Measurements from ENCODE around the gene ITPR3.

Gene ITPR3

GRCh38 chr6:33696548-33697518 is 75.7 kb downstream of the ITPR3 start:
- no peak for DNase-seq (ENCODE audit: low spot score)
- H3K27ac ChIP-seq = peak overlapping the region; percentile 18 to 63
- TF ChIP-seq CTCF (IDR thresholded peaks at IDR 0.05) = no peak
- H3K4me3 ChIP-seq = no peak overlapping the region

GRCh38 chr6:33697845-33698244 is 76.7 kb downstream of the ITPR3 start:
- Histone ChIP-seq H3K4me3 (no peak overlapping the region), H3K27ac (no peak overlapping the region)
- TF ChIP-seq CTCF (IDR thresholded peaks at IDR 0.05) = no peak
- no peak for DNase-seq (ENCODE audit: low spot score)

GRCh38 chr6:33698494-33698893 is 77.4 kb downstream of the ITPR3 start:
- TF ChIP-seq CTCF (IDR thresholded peaks at IDR 0.05) = no peak
- DNase-seq (ENCODE audit: low spot score) = no peak
- Histone ChIP-seq H3K4me3 (no peak overlapping the region), H3K27ac (no peak overlapping the region)

- Histone ChIP-seq H3K27ac (no peak overlapping the region), H3K4me3 (no peak overlapping the region)
- no peak for TF ChIP-seq CTCF (IDR thresholded peaks at IDR 0.05)
- DNase-seq (ENCODE audit: low spot score) = no peak
Observed at GRCh38 chr6:33699131-33699530, 78.0 kb downstream of the ITPR3 start.

- no peak for DNase-seq (ENCODE audit: low spot score)
- Histone ChIP-seq H3K27ac (no peak overlapping the region), H3K4me3 (no peak overlapping the region)
- TF ChIP-seq CTCF (IDR thresholded peaks at IDR 0.05) = no peak
Observed at GRCh38 chr6:33699739-33700138, 78.6 kb downstream of the ITPR3 start.

- DNase-seq (ENCODE audit: low spot score) = no peak
- TF ChIP-seq CTCF (IDR thresholded peaks at IDR 0.05) = peak; percentile 33
- no peak overlapping the region for H3K27ac ChIP-seq
- H3K4me3 ChIP-seq = no peak overlapping the region
Observed at GRCh38 chr6:33700391-33701050, 79.4 kb downstream of the ITPR3 start.
